ENCODE data around the gene IL6ST. TPM values are rescaled to one million over a fixed set of nuclear protein-coding genes. Genes with fewer than 3 reads are reported as not detected.
A peak's percentile ranks its signal among the peaks of the same experiment; 100 is the strongest.
"Not testable (repeated sequence)": the region's sequence is repeated elsewhere in the genome, so short reads cannot be mapped to it uniquely, and the experiment has no call there.

Gene IL6ST
- polyA plus RNA-seq, 3 donors: 117 to 157 (median 128) TPM

GRCh38 chr5:55988979-55989638 is 5.7 kb downstream of the IL6ST start:
- no peak for DNase-seq (ENCODE audit: extremely low read depth in 1 of 11, low read depth in 9 of 11, low spot score in 4 of 11)

GRCh38 chr5:55988428-55988827 is 6.3 kb downstream of the IL6ST start:
- DNase-seq (ENCODE audit: extremely low read depth in 1 of 11, low read depth in 9 of 11, low spot score in 4 of 11): not testable (repeated sequence)

DNA sequence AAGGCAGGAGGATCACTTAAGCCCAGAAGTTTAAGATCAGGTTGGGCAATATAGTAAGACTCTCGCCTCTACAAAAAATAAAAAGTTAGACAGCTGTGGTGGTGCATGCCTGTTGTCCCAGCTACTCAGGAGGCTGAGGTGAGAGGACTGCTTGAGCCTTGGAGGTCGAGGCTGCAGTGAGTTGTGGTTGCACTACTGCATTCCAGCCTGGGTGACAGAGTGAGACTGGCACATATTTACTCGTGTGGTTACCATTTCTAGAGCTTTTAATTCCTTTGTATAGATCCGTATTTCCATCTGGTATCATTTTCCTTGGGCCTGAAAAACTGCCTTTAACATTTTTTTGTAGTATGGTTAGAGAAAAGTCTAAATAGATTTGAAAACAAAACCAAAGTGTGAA is 7.8 kb downstream of the IL6ST start:
- no peak for DNase-seq (ENCODE audit: extremely low read depth in 1 of 11, low read depth in 9 of 11, low spot score in 4 of 11)

DNA sequence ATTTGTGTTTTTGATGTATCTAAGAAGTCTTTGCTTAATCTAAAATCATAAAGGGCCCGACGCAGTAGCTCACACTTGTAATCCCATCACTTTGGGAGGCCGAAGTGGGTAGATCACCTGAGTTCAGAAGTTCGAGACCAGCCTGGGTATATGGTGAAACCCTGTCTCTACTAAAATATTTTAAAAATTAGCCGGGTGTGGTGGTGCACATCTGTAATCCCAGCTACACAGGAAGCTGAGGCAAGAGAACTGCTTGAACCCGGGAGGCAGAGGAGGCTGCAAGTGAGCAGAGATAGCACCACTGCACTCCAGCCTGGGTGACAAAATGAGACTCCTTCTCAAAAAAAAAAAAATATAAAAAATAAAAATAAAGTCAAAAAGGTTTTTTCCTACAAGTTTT is 9.6 kb downstream of the IL6ST start:
- DNase-seq (ENCODE audit: extremely low read depth in 1 of 11, low read depth in 9 of 11, low spot score in 4 of 11): no peak

- DNase-seq (ENCODE audit: extremely low read depth in 1 of 11, low read depth in 9 of 11, low spot score in 4 of 11): no peak
Measured at GRCh38 chr5:55983986-55984385, 10.8 kb downstream of the IL6ST start.

- DNase-seq (ENCODE audit: extremely low read depth in 1 of 11, low read depth in 9 of 11, low spot score in 4 of 11): no peak
Measured at GRCh38 chr5:55982957-55983381, 11.8 kb downstream of the IL6ST start.

DNA sequence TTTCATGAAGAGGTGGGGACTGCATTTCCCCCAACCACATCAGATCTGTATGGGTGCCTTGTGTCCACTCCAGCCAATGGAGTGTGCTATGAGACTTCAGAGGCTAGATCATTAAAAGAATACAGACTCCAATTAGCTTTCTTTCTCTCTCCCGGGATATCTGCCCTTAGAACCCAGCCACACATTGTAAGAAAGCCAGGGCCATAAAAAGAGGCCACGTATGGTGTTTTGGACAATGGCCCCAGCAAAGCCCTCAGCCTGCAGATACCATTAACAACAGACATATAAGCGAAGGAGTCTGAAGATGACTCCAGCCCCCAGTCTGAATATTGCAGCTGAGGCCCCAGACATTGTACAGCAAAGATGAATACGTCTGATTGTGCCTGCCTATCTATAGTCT is 21.5 kb downstream of the IL6ST start:
- DNase-seq (ENCODE audit: extremely low read depth in 1 of 11, low read depth in 9 of 11, low spot score in 4 of 11): no peak

- DNase-seq (ENCODE audit: extremely low read depth in 1 of 11, low read depth in 9 of 11, low spot score in 4 of 11): no peak
Measured at GRCh38 chr5:55969956-55970355, 24.8 kb downstream of the IL6ST start.

GRCh38 chr5:55966284-55966683 is 28.5 kb downstream of the IL6ST start:
- DNase-seq (ENCODE audit: extremely low read depth in 1 of 11, low read depth in 9 of 11, low spot score in 4 of 11): no peak

DNA sequence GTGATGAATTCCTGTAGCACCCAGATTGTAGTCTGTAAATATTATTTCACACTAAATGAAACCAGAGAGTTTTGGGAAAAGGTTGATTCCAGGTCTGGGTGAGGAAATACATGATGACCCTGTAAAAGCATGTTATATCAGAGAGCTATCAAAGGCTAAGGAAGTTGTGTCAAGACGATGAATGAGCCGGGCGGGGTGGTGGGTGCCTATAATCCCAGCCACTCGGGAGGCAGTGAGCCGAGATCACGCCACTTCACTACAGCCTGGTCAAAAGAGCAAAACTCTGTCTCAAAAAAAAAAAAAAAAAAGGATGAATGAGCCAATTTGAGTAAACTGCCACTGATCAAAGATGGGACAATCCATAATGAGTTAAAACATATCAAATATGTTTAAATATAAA is 29.2 kb downstream of the IL6ST start:
- DNase-seq (ENCODE audit: extremely low read depth in 1 of 11, low read depth in 9 of 11, low spot score in 4 of 11): no peak

GRCh38 chr5:55960779-55961178 is 34.0 kb downstream of the IL6ST start:
- DNase-seq (ENCODE audit: extremely low read depth in 1 of 11, low read depth in 9 of 11, low spot score in 4 of 11): no peak

- no peak for DNase-seq (ENCODE audit: extremely low read depth in 1 of 11, low read depth in 9 of 11, low spot score in 4 of 11)
Measured at GRCh38 chr5:55959208-55959607, 35.6 kb downstream of the IL6ST start.

- not testable (repeated sequence) for DNase-seq (ENCODE audit: extremely low read depth in 1 of 11, low read depth in 9 of 11, low spot score in 4 of 11)
Measured at GRCh38 chr5:55941154-55941553, 53.6 kb downstream of the IL6ST start.

DNA sequence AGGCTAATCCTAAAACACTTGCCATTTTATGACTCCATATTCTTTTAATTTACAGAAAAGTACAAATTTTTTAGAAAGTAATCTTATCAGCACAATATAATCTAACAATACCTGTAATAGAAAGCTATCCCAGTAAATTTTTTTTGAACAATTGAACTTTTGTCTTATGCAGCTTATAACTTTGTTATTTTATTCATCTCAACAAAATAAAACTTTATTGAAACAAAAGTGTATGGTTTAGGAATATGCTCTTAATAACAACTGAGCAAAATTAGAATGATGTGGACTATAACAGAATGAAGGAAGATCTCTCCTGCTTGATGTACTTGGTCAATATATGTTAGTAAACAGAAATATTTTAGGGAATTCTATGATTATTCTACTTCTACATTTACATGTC is 57.2 kb downstream of the IL6ST start:
- not testable (repeated sequence) for DNase-seq (ENCODE audit: extremely low read depth in 1 of 11, low read depth in 9 of 11, low spot score in 4 of 11)

- DNase-seq (ENCODE audit: extremely low read depth in 1 of 11, low read depth in 9 of 11, low spot score in 4 of 11): peak; percentile 52 to 76 (median 71)
Measured at GRCh38 chr5:55936100-55936693, 58.6 kb downstream of the IL6ST start.

GRCh38 chr5:55935371-55935770 is 59.4 kb downstream of the IL6ST start:
- no peak for DNase-seq (ENCODE audit: extremely low read depth in 1 of 11, low read depth in 9 of 11, low spot score in 4 of 11)

DNA sequence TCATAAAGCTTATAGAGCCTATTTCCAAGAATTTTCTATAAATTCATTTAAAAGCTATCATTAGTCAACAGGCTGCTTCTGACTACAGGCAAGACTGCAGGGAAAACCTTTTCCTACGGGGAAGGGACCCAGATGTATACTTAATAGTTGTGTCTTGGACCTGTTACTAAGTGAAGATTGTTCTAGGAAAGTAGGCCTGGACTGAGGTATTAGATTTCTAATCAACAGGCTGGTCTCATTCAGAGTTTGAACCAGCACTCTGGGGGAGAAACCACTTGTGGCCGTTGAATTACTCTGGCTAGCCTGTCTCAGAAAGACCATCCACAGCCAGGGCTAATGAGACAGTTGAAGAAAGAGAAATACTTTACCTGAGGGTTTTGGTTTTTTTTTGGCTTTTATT is 60.0 kb downstream of the IL6ST start:
- DNase-seq (ENCODE audit: extremely low read depth in 1 of 11, low read depth in 9 of 11, low spot score in 4 of 11): no peak

GRCh38 chr5:55934115-55934613 is 60.6 kb downstream of the IL6ST start:
- DNase-seq (ENCODE audit: extremely low read depth in 1 of 11, low read depth in 9 of 11, low spot score in 4 of 11): peak in 1 of 11 donors; percentile 48

- no peak for DNase-seq (ENCODE audit: extremely low read depth in 1 of 11, low read depth in 9 of 11, low spot score in 4 of 11)
Measured at GRCh38 chr5:55933377-55934114, 61.2 kb downstream of the IL6ST start.

DNA sequence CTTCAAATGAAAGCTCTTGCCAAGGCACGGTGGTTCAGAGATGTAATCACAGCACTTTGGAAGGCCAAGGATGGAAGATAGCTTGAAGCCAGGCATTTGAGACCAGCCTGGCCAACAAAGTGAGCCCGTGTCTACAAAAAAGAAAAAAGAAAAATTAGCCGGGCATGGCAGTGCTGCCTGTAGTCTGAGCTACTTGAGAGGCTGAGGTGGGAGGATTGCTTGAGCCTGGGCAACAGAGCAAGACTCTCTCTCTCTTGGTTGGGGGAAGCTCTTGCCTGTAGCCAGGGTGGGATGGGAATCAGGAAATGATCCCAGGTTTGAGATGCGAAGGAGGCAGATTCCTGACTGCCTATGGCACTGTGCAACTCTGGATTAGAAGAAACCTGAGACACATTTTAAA is 62.1 kb downstream of the IL6ST start:
- no peak for DNase-seq (ENCODE audit: extremely low read depth in 1 of 11, low read depth in 9 of 11, low spot score in 4 of 11)

Measured in renal cortex interstitium (tissue), 11 donors.